Fibroblast of peridontal ligament (primary cell): Measurements from ENCODE around the gene SPATA2.
A peak's percentile ranks its signal among the peaks of the same experiment; 100 is the strongest.
"Not testable (repeated sequence)": the region's sequence is repeated elsewhere in the genome, so short reads cannot be mapped to it uniquely, and the experiment has no call there.

Source experiments
- DNase-seq: peaks from one replicate; pipeline ENCODE4 v3.0.0-alpha.2; 2010; ENCODE audit errors: extremely low read depth

The SPATA2 gene

GRCh38 chr20:49915380-49916145 is at the start of gene SPATA2:
SPATA2 (minus strand) TSS chr20:49915529; CDS start chr20:49908490, 7,039 bp downstream.
- peak; percentile 94 for DNase-seq

- no peak for DNase-seq
Measured at GRCh38 chr20:49961413-49961812, 46.1 kb upstream of the SPATA2 start.

- not testable (repeated sequence) for DNase-seq
Measured at GRCh38 chr20:49957089-49957938, 42.0 kb upstream of the SPATA2 start.

- no peak for DNase-seq
Measured at GRCh38 chr20:49956689-49957088, 41.4 kb upstream of the SPATA2 start.

- not testable (repeated sequence) for DNase-seq
Measured at GRCh38 chr20:49955830-49956396, 40.6 kb upstream of the SPATA2 start.

GRCh38 chr20:49955167-49955566 is 39.8 kb upstream of the SPATA2 start:
- DNase-seq, result no peak

GRCh38 chr20:49951151-49951550 is 35.8 kb upstream of the SPATA2 start:
- peak; percentile 78 for DNase-seq

- DNase-seq, result peak; percentile 96
Measured at GRCh38 chr20:49948809-49949507, 33.6 kb upstream of the SPATA2 start.

- DNase-seq, result no peak
Measured at GRCh38 chr20:49948178-49948577, 32.8 kb upstream of the SPATA2 start.

GRCh38 chr20:49945701-49946477 is 30.6 kb upstream of the SPATA2 start:
- DNase-seq, result no peak

GRCh38 chr20:49945306-49945700 is 30.0 kb upstream of the SPATA2 start:
- DNase-seq, result no peak

GRCh38 chr20:49942942-49943341 is 27.6 kb upstream of the SPATA2 start:
- no peak for DNase-seq

GRCh38 chr20:49942303-49942702 is 27.0 kb upstream of the SPATA2 start:
- DNase-seq, result no peak

GRCh38 chr20:49941456-49941855 is 26.1 kb upstream of the SPATA2 start:
- DNase-seq, result no peak

- peak; percentile 86 for DNase-seq
Measured at GRCh38 chr20:49938173-49939163, 23.1 kb upstream of the SPATA2 start.

- no peak for DNase-seq
Measured at GRCh38 chr20:49937027-49937929, 21.9 kb upstream of the SPATA2 start.

- peak; percentile 93 for DNase-seq
Measured at GRCh38 chr20:49936153-49937026, 21.1 kb upstream of the SPATA2 start, which contains the start of gene RNF114. RNF114 (plus strand) TSS chr20:49936397; CDS start chr20:49936413, 16 bp downstream.

GRCh38 chr20:49935746-49936152 is 20.4 kb upstream of the SPATA2 start:
- peak; percentile 21 for DNase-seq
